Kidney (tissue), 14 donors: ENCODE results near the gene TRAP1. TPM values are rescaled to one million over a fixed set of nuclear protein-coding genes. Genes with fewer than 3 reads are reported as not detected.
A peak's percentile ranks its signal among the peaks of the same experiment; 100 is the strongest.

ENCODE experiments used
- DNase-seq, 5 donors: peaks; one replicate each; pipeline ENCODE4 v3.0.0-alpha.2; 2013 to 2020
- FAIRE-seq: peaks from 2 replicates; lab custom pipeline; 2012; peaks lifted over from hg19 to GRCh38; lab: Jason Lieb, UNC
- H3K27ac ChIP-seq, 2 donors: one replicate each; pipeline ENCODE4 v1.7.0; 2013; ENCODE audit warnings: low read depth in 2 of 2, low read length in 2 of 2, inconsistent platforms in 1 of 2
- H3K27me3 ChIP-seq: one replicate; pipeline ENCODE4 v1.7.1; 2013; ENCODE audit warnings: low read length, inconsistent platforms; ENCODE audit not compliant: control insufficient read depth, insufficient read depth
- H3K36me3 ChIP-seq, 3 donors: one replicate each; pipeline versions ENCODE4 v1.7.0 to v1.7.1; 2013; ENCODE audit warnings: low read length in 3 of 3, control low read depth in 1 of 3, inconsistent platforms in 1 of 3; ENCODE audit not compliant: insufficient read depth in 3 of 3, control insufficient read depth in 2 of 3
- H3K4me1 ChIP-seq, 3 donors: one replicate each; pipeline versions ENCODE4 v1.7.0 to v1.7.1; 2013; ENCODE audit warnings: low read length in 3 of 3, inconsistent platforms in 1 of 3, low read depth in 1 of 3; ENCODE audit not compliant: control insufficient read depth in 2 of 3, insufficient read depth in 2 of 3
- H3K4me3 ChIP-seq, 3 donors: one replicate each; pipeline versions ENCODE4 v1.7.0 to v1.8.1; 2013; ENCODE audit warnings: low read length in 3 of 3, control low read depth in 1 of 3, inconsistent platforms in 1 of 3
- H3K9ac ChIP-seq, 3 donors: one replicate each; pipeline versions ENCODE4 v1.7.0 to v1.7.1; 2013; ENCODE audit warnings: low read length in 3 of 3, control low read depth in 1 of 3, inconsistent platforms in 1 of 3
- H3K9me3 ChIP-seq, 3 donors: one replicate each; pipeline versions ENCODE4 v1.7.0 to v1.7.1; 2013; ENCODE audit warnings: low read length in 3 of 3, control low read depth in 1 of 3, inconsistent platforms in 1 of 3; ENCODE audit not compliant: control insufficient read depth in 2 of 3, insufficient read depth in 1 of 3
- CTCF ChIP-seq: IDR thresholded peaks from 3 replicates; pipeline ENCODE4 v1.5.1; 2012; ENCODE audit warnings: mild to moderate bottlenecking, moderate library complexity, borderline replicate concordance; ENCODE audit not compliant: insufficient read depth; ENCODE audit errors: extremely low read depth
- intact Hi-C: fragments of 100-400 bp; cut with DNase I; formaldehyde crosslinking; loops from one replicate; pipeline ENCODE4 v1.11.1; 2022
- polyA plus RNA-seq: library from polyadenylated mRNA; stranded (reverse); fragments of 350-450 nt; fragmentation: Illumina TruSeq; extraction: RNeasy Lipid Tissue Mini Kit (QIAGEN cat#74804); gene quantifications from one replicate; pipeline ENCODE4 v1.2.3, GENCODE V29; 2014; ENCODE audit warnings: low read depth, low replicate concordance; ENCODE audit not compliant: insufficient read depth
- total RNA-seq: library from RNA; stranded (reverse); fragmentation: NEBNext Ultra II Directional; extraction: Animal tissue kit (Norgen Biotek cat#: 25700); gene quantifications from one replicate; pipeline ENCODE4 v1.2.1, GENCODE V29; 2021
- donor health status: control.
- donor health status: control.
- donor health status: control.
- donor health status: control.
- donor health status: control.
- donor health status: DM: yes; HTN: yes; CAD: no.
- donor health status: Normal renal cell carcinoma (clear cell type).

The TRAP1 gene
- total and polyA plus RNA-seq, 2 donors from 2014 or later: 86.3 to 88.8 TPM

- Histone ChIP-seq H3K9ac (no peak overlapping the region), H3K27ac (no peak overlapping the region), H3K9me3 (no peaks in the 10 kb centered on the region), H3K27me3 (no peaks in the 10 kb centered on the region), H3K4me1 (peaks cover 0 to 5% (median 0%) of the 10 kb centered on the region in 3 donors), H3K4me3 (no peak overlapping the region), H3K36me3 (peaks cover under 1 to 19% (median 15%) of the 10 kb centered on the region in 3 donors)
- intact Hi-C loops: no loop called here
- no peak for FAIRE-seq
- no peak for DNase-seq
- TF ChIP-seq CTCF: no peak
Measured at GRCh38 chr16:3687021-3687420, 30.3 kb downstream of the TRAP1 start.

- H3K4me3 ChIP-seq: no peak overlapping the region
- intact Hi-C loops: no loop called here
- H3K27ac ChIP-seq: no peak overlapping the region
- no peaks in the 10 kb centered on the region for H3K27me3 ChIP-seq
- DNase-seq (peak in 1 of 5 donors; percentile 45), FAIRE-seq (no peak)
- H3K9me3 ChIP-seq: no peaks in the 10 kb centered on the region
- peaks cover 0 to 3% (median 0%) of the 10 kb centered on the region in 3 donors for H3K4me1 ChIP-seq
- no peak for TF ChIP-seq CTCF
- H3K36me3 ChIP-seq: peaks cover 4 to 44% (median 21%) of the 10 kb centered on the region in 3 donors
- no peak overlapping the region for H3K9ac ChIP-seq
Measured at GRCh38 chr16:3681206-3681605, 36.1 kb downstream of the TRAP1 start.

GRCh38 chr16:3677994-3678393 lies 39.3 kb downstream of the TRAP1 start:
- no peak for FAIRE-seq
- peaks cover 4 to 52% (median 23%) of the 10 kb centered on the region in 3 donors for H3K36me3 ChIP-seq

More at GRCh38 chr16:3677994-3678393, 39.3 kb downstream of the TRAP1 start:
- no peak for TF ChIP-seq CTCF
- Histone ChIP-seq H3K27ac (no peak overlapping the region), H3K9me3 (no peaks in the 10 kb centered on the region), H3K27me3 (no peaks in the 10 kb centered on the region), H3K4me1 (peaks cover 0 to 3% (median 0%) of the 10 kb centered on the region in 3 donors), H3K9ac (no peak overlapping the region), H3K4me3 (no peak overlapping the region)
- intact Hi-C loops: no loop called here
- DNase-seq: no peak
